Nephron progenitor cell (in vitro differentiated cells): ENCODE results near the gene HOXD3.
A peak's percentile ranks its signal among the peaks of the same experiment; 100 is the strongest.

Experiments used
- DNase-seq: peaks from one replicate; pipeline ENCODE4 v3.0.0; 2021
- H3K27ac Mint-ChIP-seq: 2 replicates; pipeline ENCODE4 v1.8.0; 2021; ENCODE audit warnings: mild to moderate bottlenecking, moderate library complexity, mixed read lengths
- H3K27me3 Mint-ChIP-seq: 2 replicates; pipeline ENCODE4 v1.8.0; 2021; ENCODE audit warnings: mild to moderate bottlenecking, low read depth, mixed read lengths; ENCODE audit not compliant: poor library complexity
- H3K36me3 Mint-ChIP-seq: 2 replicates; pipeline ENCODE4 v1.8.0; 2021; ENCODE audit warnings: low read depth, mixed read lengths
- H3K4me1 Mint-ChIP-seq: 2 replicates; pipeline ENCODE4 v1.8.0; 2021; ENCODE audit warnings: mixed read lengths
- H3K4me3 Mint-ChIP-seq: 2 replicates; pipeline ENCODE4 v1.8.0; 2021; ENCODE audit warnings: mild to moderate bottlenecking, moderate library complexity, mixed read lengths
- H3K9me3 Mint-ChIP-seq: 2 replicates; pipeline ENCODE4 v1.8.0; 2021; ENCODE audit warnings: mild to moderate bottlenecking, moderate library complexity, mixed read lengths
- CTCF ChIP-seq: fragments of 200-600 bp; sonication (generic); IDR thresholded peaks from 2 replicates; pipeline ENCODE4 v1.5.0; 2021; ENCODE audit warnings: antibody characterized with exemption

HOXD3 gene

GRCh38 chr2:176150584-176151441, 6.3 kb upstream of the HOXD3 start:
- Mint-ChIP-seq H3K27ac (peak overlapping the region; percentile 97), H3K4me1 (peaks cover 66% of the 10 kb centered on the region), H3K27me3 (no peaks in the 10 kb centered on the region), H3K36me3 (peaks cover 85% of the 10 kb centered on the region), H3K9me3 (no peaks in the 10 kb centered on the region), H3K4me3 (peak overlapping the region; percentile 100)
- no peak for TF ChIP-seq CTCF
- no peak for DNase-seq

GRCh38 chr2:176151442-176152287, 5.4 kb upstream of the HOXD3 start, which contains the start of gene HOXD4:
TSS of gene HOXD4 (plus strand) at chr2:176151550. CDS start at chr2:176151634, 84 bp downstream.
- Mint-ChIP-seq H3K4me1 (peaks cover 70% of the 10 kb centered on the region), H3K27me3 (no peaks in the 10 kb centered on the region), H3K9me3 (no peaks in the 10 kb centered on the region), H3K4me3 (peak within 1 kb of the TSS; percentile 100), H3K36me3 (peaks cover 82% of the 10 kb centered on the region), H3K27ac (peak within 1 kb of the TSS; percentile 99)
- DNase-seq, result no peak
- TF ChIP-seq CTCF, result no peak

- no peaks in the 10 kb centered on the region for H3K27me3 Mint-ChIP-seq
- peak overlapping the region; percentile 99 for H3K27ac Mint-ChIP-seq
- TF ChIP-seq CTCF, result no peak
- H3K36me3 Mint-ChIP-seq, result peaks cover 73% of the 10 kb centered on the region
- H3K9me3 Mint-ChIP-seq, result no peaks in the 10 kb centered on the region
- no peak for DNase-seq
- peaks cover 76% of the 10 kb centered on the region for H3K4me1 Mint-ChIP-seq
- H3K4me3 Mint-ChIP-seq, result peak overlapping the region; percentile 88
These were observed 4.5 kb upstream of the HOXD3 start for GRCh38 chr2:176152350-176153181.

GRCh38 chr2:176154576-176155252, 2.4 kb upstream of the HOXD3 start:
- H3K27me3 Mint-ChIP-seq, result no peaks in the 10 kb centered on the region
- H3K9me3 Mint-ChIP-seq, result no peaks in the 10 kb centered on the region

More at GRCh38 chr2:176154576-176155252, 2.4 kb upstream of the HOXD3 start:
- no peak for TF ChIP-seq CTCF
- Mint-ChIP-seq H3K36me3 (peaks cover 51% of the 10 kb centered on the region), H3K4me1 (peaks cover 84% of the 10 kb centered on the region), H3K4me3 (peak overlapping the region; percentile 88), H3K27ac (peak overlapping the region; percentile 99)
- no peak for DNase-seq
